SK-N-SH treated with all-trans-retinoic acid at 6 μM for 48 hours (cell line): ENCODE results near the gene MAPKBP1.

ENCODE experiments used
- ATAC-seq: fragments of 200-7000 bp; cut with Tn5 transposase; 3 replicates; pipeline ENCODE4 v1.9.1; 2020; ENCODE audit warnings: mild to moderate bottlenecking, moderate library complexity
- ARNTL ChIP-seq: fragments of 450-650 bp; formaldehyde crosslinking; IDR thresholded peaks from 2 replicates; pipeline ENCODE4 v1.5.0; 2020; ENCODE audit warnings: low read depth, mild to moderate bottlenecking, moderate library complexity, borderline replicate concordance
- BACH2 ChIP-seq: fragments of 250-450 bp; sonication (Bioruptor Pico); IDR thresholded peaks from 2 replicates; pipeline ENCODE4 v1.9.0; 2021; ENCODE audit warnings: mild to moderate bottlenecking, borderline replicate concordance
- CSDC2 ChIP-seq: fragments of 250-450 bp; sonication (Bioruptor Pico); IDR thresholded peaks from 2 replicates; pipeline ENCODE4 v1.5.0; 2020; ENCODE audit warnings: mild to moderate bottlenecking, moderate library complexity
- ESRRG ChIP-seq: fragments of 250-450 bp; sonication (Bioruptor Pico); IDR thresholded peaks from 2 replicates; pipeline ENCODE4 v1.6.1; 2021; ENCODE audit warnings: mild to moderate bottlenecking
- GLIS3 ChIP-seq: fragments of 250-450 bp; sonication (Bioruptor Pico); IDR thresholded peaks from 2 replicates; pipeline ENCODE4 v1.5.0; 2020; ENCODE audit warnings: mild to moderate bottlenecking, moderate library complexity
- ISL1 ChIP-seq: fragments of 250-450 bp; sonication (Bioruptor Pico); IDR thresholded peaks from 2 replicates; pipeline ENCODE4 v2.1.2; 2022; ENCODE audit warnings: mild to moderate bottlenecking, moderate library complexity
- OSR1 ChIP-seq: fragments of 250-450 bp; sonication (Bioruptor Pico); IDR thresholded peaks from 2 replicates; pipeline ENCODE4 v1.8.0; 2022; ENCODE audit warnings: moderate library complexity, mild to moderate bottlenecking, inconsistent platforms
- PPARA ChIP-seq: fragments of 250-450 bp; sonication (Bioruptor Pico); IDR thresholded peaks from 2 replicates; pipeline ENCODE4 v1.5.0; 2020; ENCODE audit warnings: mild to moderate bottlenecking, borderline replicate concordance
- RARB ChIP-seq: fragments of 250-450 bp; sonication (Bioruptor Pico); IDR thresholded peaks from 2 replicates; pipeline ENCODE4 v1.8.0; 2021; ENCODE audit warnings: mild to moderate bottlenecking, moderate library complexity
- SNAI2 ChIP-seq: fragments of 250-450 bp; sonication (Bioruptor Pico); IDR thresholded peaks from 2 replicates; pipeline ENCODE4 v1.5.0; 2020; ENCODE audit warnings: mild to moderate bottlenecking, moderate library complexity
- TOX ChIP-seq: fragments of 250-450 bp; sonication (Bioruptor Pico); IDR thresholded peaks from 2 replicates; pipeline ENCODE4 v1.8.0; 2021; ENCODE audit warnings: mild to moderate bottlenecking, moderate library complexity, borderline replicate concordance
- ZC3H10 ChIP-seq: fragments of 250-450 bp; sonication (Bioruptor Pico); IDR thresholded peaks from 2 replicates; pipeline ENCODE4 v1.5.1; 2021; ENCODE audit warnings: mild to moderate bottlenecking, moderate library complexity
- ZFP3 ChIP-seq: fragments of 250-450 bp; sonication (Bioruptor Pico); IDR thresholded peaks from 2 replicates; pipeline ENCODE4 v1.5.0; 2020; ENCODE audit warnings: mild to moderate bottlenecking, moderate library complexity
- ZNF565 ChIP-seq: fragments of 450-650 bp; formaldehyde crosslinking; conservative IDR thresholded peaks from 2 replicates; pipeline ENCODE4 v1.5.0; 2020; ENCODE audit warnings: low read depth, mild to moderate bottlenecking, moderate library complexity
- ZNF70 ChIP-seq: fragments of 450-650 bp; formaldehyde crosslinking; IDR thresholded peaks from 2 replicates; pipeline ENCODE4 v1.5.0; 2020; ENCODE audit warnings: mild to moderate bottlenecking, moderate library complexity
- ZNF8 ChIP-seq: fragments of 450-650 bp; formaldehyde crosslinking; IDR thresholded peaks from 2 replicates; pipeline ENCODE4 v1.5.0; 2020; ENCODE audit warnings: mild to moderate bottlenecking, moderate library complexity
- TF ChIP-seq, protein P1 (sequence below): fragments of 250-450 bp; sonication (Bioruptor Pico); IDR thresholded peaks from 2 replicates; pipeline ENCODE4 v1.5.0; 2020; ENCODE audit warnings: mild to moderate bottlenecking, moderate library complexity
- TF ChIP-seq, protein P2 (sequence below): fragments of 250-450 bp; sonication (Bioruptor Pico); IDR thresholded peaks from 2 replicates; pipeline ENCODE4 v1.5.1; 2021; ENCODE audit warnings: mild to moderate bottlenecking, moderate library complexity
- TF ChIP-seq, protein P3 (sequence below): fragments of 250-450 bp; sonication (Bioruptor Pico); IDR thresholded peaks from 2 replicates; pipeline ENCODE4 v1.8.0; 2021; ENCODE audit warnings: low read depth, mild to moderate bottlenecking, moderate library complexity, borderline replicate concordance
- TF ChIP-seq, protein P4 (sequence below): fragments of 250-450 bp; sonication (Bioruptor Pico); IDR thresholded peaks from 2 replicates; pipeline ENCODE4 v1.8.0; 2020; ENCODE audit warnings: mild to moderate bottlenecking, moderate library complexity, borderline replicate concordance

The MAPKBP1 gene

DNA sequence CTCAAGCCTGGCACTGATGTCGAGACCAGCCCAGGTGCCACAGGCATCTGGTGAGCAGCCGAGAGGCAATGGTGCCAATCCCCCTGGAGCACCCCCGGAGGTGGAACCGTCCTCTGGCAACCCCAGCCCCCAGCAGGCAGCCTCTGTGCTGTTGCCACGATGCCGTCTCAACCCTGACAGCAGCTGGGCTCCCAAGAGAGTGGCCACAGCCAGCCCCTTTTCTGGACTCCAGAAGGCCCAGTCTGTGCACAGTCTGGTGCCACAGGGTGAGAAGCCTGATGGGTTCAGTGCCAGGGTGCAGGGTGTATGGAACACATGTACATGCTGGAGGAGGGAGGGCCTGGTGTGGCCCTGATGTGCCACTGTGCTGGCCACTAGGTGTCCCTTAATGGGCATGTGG is 48.7 kb downstream of the MAPKBP1 start:
- TF ChIP-seq ZNF8 (CRISPR knock-in tag): no peak
- TF ChIP-seq, protein P1, sequence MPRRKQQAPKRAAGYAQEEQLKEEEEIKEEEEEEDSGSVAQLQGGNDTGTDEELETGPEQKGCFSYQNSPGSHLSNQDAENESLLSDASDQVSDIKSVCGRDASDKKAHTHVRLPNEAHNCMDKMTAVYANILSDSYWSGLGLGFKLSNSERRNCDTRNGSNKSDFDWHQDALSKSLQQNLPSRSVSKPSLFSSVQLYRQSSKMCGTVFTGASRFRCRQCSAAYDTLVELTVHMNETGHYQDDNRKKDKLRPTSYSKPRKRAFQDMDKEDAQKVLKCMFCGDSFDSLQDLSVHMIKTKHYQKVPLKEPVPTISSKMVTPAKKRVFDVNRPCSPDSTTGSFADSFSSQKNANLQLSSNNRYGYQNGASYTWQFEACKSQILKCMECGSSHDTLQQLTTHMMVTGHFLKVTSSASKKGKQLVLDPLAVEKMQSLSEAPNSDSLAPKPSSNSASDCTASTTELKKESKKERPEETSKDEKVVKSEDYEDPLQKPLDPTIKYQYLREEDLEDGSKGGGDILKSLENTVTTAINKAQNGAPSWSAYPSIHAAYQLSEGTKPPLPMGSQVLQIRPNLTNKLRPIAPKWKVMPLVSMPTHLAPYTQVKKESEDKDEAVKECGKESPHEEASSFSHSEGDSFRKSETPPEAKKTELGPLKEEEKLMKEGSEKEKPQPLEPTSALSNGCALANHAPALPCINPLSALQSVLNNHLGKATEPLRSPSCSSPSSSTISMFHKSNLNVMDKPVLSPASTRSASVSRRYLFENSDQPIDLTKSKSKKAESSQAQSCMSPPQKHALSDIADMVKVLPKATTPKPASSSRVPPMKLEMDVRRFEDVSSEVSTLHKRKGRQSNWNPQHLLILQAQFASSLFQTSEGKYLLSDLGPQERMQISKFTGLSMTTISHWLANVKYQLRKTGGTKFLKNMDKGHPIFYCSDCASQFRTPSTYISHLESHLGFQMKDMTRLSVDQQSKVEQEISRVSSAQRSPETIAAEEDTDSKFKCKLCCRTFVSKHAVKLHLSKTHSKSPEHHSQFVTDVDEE (CRISPR knock-in tag): no peak
- no peak for TF ChIP-seq SNAI2
- TF ChIP-seq ZNF565 (CRISPR knock-in tag): no peak
- TF ChIP-seq, protein P2, sequence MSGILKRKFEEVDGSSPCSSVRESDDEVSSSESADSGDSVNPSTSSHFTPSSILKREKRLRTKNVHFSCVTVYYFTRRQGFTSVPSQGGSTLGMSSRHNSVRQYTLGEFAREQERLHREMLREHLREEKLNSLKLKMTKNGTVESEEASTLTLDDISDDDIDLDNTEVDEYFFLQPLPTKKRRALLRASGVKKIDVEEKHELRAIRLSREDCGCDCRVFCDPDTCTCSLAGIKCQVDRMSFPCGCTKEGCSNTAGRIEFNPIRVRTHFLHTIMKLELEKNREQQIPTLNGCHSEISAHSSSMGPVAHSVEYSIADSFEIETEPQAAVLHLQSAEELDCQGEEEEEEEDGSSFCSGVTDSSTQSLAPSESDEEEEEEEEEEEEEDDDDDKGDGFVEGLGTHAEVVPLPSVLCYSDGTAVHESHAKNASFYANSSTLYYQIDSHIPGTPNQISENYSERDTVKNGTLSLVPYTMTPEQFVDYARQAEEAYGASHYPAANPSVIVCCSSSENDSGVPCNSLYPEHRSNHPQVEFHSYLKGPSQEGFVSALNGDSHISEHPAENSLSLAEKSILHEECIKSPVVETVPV (CRISPR knock-in tag): no peak
- no peak for TF ChIP-seq ZNF70 (CRISPR knock-in tag)
- TF ChIP-seq ISL1 (CRISPR knock-in tag): no peak
- TF ChIP-seq PPARA: no peak
- TF ChIP-seq CSDC2 (CRISPR knock-in tag): no peak
- TF ChIP-seq TOX (CRISPR knock-in tag): no peak

DNA sequence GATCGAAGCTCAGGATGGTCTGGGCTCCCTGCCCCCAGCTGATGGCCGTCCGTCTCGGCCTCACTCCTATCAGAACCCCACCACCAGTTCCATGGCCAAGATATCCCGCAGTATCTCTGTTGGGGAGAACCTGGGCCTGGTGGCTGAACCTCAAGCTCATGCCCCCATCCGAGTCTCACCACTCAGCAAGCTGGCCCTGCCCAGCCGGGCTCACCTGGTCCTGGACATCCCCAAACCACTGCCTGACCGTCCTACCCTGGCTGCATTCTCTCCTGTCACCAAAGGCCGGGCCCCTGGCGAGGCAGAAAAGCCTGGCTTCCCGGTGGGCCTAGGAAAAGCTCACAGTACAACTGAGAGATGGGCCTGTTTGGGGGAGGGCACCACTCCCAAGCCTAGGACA is 49.2 kb downstream of the MAPKBP1 start:
- TF ChIP-seq ISL1 (CRISPR knock-in tag) (no peak), ZFP3 (CRISPR knock-in tag) (no peak)
- TF ChIP-seq, protein P1 (CRISPR knock-in tag): no peak
- TF ChIP-seq, all 23 proteins: peak for 0
- ATAC-seq: no peak

More for the DNA sequence above, 48.7 kb downstream of the MAPKBP1 start:
- ATAC-seq: no peak

DNA sequence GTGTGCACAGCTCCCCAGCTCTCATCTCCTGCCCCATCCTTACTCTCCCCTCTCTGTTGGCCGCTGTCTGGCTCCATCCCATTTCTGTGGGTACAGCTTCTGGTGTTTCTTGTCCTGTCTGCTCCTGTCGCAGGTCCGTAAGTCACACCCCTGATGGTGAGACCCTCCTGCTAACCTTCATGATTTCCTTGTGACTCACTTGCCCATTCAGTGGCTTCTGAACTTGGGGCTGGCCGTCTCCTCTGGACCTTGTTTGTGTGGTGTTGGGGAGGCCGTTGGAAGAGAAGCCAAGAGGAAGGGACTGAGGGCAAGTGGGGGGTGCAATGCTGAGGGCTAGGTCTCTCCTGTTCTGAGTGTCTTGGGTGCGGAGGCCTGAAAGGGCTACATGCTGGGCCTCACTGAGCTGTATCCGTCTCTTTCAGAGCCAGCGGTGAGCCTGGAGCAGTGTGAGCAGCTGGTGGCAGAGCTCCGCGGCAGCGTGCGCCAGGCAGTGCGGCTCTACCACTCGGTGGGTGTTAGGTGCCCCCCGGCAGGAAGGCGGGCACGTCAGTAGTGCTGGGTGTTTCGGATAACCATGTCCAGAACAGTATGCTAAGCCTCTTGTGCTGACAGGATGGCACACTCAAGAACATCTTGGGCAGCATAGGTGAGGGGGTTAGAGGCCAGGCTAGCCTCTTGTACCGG is 49.9 kb downstream of the MAPKBP1 start:
- no peak for TF ChIP-seq ARNTL
- no peak for TF ChIP-seq RARB (CRISPR knock-in tag)
- no peak for TF ChIP-seq ZFP3 (CRISPR knock-in tag)
- no peak for TF ChIP-seq BACH2 (CRISPR knock-in tag)
- no peak for TF ChIP-seq OSR1 (CRISPR knock-in tag)
- ATAC-seq: no peak

DNA sequence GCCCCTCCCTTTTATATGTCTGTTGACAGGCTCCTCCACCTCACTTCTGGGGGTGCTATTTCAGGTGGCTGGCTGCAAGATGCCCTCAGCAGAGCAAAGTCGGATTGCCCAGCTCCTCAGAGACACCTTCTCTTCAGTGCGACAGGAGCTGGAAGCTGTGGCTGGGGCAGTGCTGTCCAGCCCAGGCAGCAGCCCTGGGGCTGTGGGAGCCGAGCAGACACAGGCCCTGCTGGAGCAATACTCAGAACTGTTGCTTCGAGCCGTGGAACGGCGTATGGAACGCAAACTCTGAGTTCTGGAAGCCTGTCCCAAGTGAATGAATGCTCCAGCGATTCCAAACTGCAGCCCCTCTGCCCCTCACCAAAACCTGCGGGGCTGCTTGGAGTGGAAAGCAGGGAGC is 50.9 kb downstream of the MAPKBP1 start:
- no peak for ATAC-seq
- TF ChIP-seq ZC3H10 (CRISPR knock-in tag) (no peak), CSDC2 (CRISPR knock-in tag) (no peak), TOX (CRISPR knock-in tag) (no peak), PPARA (no peak), OSR1 (CRISPR knock-in tag) (no peak), BACH2 (CRISPR knock-in tag) (no peak), ZNF565 (CRISPR knock-in tag) (no peak), SNAI2 (no peak), RARB (CRISPR knock-in tag) (no peak), ZNF70 (CRISPR knock-in tag) (no peak), ESRRG (CRISPR knock-in tag) (no peak), ISL1 (CRISPR knock-in tag) (no peak), ARNTL (no peak), GLIS3 (CRISPR knock-in tag) (no peak)
- TF ChIP-seq, protein P2 (CRISPR knock-in tag): no peak
- TF ChIP-seq, protein P3, sequence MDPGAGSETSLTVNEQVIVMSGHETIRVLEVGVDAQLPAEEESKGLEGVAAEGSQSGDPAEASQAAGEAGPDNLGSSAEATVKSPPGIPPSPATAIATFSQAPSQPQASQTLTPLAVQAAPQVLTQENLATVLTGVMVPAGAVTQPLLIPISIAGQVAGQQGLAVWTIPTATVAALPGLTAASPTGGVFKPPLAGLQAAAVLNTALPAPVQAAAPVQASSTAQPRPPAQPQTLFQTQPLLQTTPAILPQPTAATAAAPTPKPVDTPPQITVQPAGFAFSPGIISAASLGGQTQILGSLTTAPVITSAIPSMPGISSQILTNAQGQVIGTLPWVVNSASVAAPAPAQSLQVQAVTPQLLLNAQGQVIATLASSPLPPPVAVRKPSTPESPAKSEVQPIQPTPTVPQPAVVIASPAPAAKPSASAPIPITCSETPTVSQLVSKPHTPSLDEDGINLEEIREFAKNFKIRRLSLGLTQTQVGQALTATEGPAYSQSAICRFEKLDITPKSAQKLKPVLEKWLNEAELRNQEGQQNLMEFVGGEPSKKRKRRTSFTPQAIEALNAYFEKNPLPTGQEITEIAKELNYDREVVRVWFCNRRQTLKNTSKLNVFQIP (CRISPR knock-in tag): no peak
- TF ChIP-seq, protein P4, sequence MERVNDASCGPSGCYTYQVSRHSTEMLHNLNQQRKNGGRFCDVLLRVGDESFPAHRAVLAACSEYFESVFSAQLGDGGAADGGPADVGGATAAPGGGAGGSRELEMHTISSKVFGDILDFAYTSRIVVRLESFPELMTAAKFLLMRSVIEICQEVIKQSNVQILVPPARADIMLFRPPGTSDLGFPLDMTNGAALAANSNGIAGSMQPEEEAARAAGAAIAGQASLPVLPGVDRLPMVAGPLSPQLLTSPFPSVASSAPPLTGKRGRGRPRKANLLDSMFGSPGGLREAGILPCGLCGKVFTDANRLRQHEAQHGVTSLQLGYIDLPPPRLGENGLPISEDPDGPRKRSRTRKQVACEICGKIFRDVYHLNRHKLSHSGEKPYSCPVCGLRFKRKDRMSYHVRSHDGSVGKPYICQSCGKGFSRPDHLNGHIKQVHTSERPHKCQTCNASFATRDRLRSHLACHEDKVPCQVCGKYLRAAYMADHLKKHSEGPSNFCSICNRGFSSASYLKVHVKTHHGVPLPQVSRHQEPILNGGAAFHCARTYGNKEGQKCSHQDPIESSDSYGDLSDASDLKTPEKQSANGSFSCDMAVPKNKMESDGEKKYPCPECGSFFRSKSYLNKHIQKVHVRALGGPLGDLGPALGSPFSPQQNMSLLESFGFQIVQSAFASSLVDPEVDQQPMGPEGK (CRISPR knock-in tag): no peak
